OCI-M2 (cell line): Measurements from ENCODE around the gene MSI2.

Experiments
- DNase-seq: peaks from one replicate; lab custom pipeline; 2025; ENCODE audit not compliant: unreplicated experiment; lab: John Stamatoyannopoulos, UW

The MSI2 gene

GRCh38 chr17:57315061-57316015 is 59.0 kb downstream of the MSI2 start:
- DNase-seq: no peak

DNA sequence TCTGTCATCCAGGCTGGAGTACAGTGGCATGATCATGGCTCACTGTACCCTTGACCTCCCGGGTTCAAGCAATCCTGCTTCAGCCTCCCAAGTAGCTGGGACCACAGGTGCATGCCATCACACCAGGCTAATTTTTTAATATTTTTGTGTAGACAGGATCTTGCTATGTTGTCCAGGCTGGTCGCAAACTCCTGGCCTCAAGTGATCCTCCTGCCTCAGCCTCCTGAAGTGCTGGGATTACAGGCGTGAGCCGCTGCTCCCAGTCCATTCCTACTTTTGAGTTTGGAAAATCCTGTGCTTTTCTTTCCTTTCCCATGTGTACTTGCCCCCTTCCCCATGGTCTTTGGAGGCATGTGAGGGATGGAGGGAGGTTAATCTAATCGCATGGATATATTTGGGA is 60.0 kb downstream of the MSI2 start:
- DNase-seq: no peak

DNA sequence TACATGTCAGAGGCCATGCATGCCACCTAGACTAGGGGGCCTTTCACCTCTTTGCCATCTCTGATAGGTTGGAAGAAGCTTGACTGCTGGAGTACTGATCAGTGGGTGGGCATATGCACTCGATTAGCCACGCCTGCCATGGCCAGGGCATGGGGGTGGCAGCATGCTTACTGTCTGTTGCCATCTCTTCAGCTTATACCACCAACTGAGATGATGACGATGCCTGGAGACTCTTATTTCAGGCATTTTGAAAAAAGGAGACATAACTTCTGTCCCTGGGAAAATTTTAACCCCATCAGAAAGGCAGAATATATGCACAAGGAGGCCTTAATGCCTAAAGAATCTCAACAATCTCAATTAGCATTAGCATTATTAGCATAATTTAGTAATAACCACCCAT is 60.8 kb downstream of the MSI2 start:
- DNase-seq: no peak

DNA sequence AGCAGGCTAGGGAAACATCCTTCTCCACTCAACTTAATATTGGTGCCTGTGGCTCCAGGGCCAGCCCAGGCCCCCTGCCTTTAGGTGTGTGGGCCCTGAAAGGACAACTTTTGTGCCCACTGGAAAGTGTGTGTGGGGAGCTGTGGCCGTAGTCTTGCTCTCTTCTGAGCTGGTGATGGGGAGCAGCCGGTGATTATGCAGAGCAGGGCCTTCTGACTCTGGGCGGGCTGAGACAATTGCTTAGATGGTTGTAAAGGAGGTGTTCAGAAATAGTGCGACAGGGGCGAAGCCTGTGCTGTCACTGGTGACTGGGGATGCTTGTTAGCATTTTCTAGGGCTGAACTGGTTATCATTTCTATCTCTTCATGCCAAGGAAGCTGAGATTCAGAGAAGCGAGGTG is 62.6 kb downstream of the MSI2 start:
- no peak for DNase-seq

- no peak for DNase-seq
These were observed 63.5 kb downstream of the MSI2 start for GRCh38 chr17:57319806-57320205.

DNA sequence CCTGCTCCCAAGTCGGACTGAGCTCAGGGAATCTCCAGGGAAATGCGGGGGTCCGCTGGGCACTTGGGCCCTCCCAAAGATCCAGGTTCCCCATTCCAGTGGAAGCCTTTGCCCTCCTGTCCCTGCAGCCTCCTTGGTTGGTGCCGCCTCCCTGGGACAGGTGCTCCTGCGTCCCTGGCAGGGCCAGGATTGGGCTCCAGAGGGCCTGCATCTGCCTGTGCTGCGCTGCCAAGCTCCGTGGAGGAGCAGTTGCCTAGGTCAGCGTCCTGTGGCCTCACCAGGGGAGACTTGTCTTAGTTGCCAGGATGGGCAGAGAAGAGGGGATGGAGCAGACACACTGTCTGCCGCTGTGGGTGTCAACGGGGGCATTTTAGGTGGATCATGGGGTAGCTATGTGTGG is 67.1 kb downstream of the MSI2 start:
- no peak for DNase-seq

- no peak for DNase-seq
These were observed 67.7 kb downstream of the MSI2 start for GRCh38 chr17:57324060-57324459.

GRCh38 chr17:57324631-57325030 is 68.3 kb downstream of the MSI2 start:
- DNase-seq: no peak

- DNase-seq: no peak
These were observed 70.0 kb downstream of the MSI2 start for GRCh38 chr17:57326336-57326735.

GRCh38 chr17:57326764-57327163 is 70.4 kb downstream of the MSI2 start:
- no peak for DNase-seq

DNA sequence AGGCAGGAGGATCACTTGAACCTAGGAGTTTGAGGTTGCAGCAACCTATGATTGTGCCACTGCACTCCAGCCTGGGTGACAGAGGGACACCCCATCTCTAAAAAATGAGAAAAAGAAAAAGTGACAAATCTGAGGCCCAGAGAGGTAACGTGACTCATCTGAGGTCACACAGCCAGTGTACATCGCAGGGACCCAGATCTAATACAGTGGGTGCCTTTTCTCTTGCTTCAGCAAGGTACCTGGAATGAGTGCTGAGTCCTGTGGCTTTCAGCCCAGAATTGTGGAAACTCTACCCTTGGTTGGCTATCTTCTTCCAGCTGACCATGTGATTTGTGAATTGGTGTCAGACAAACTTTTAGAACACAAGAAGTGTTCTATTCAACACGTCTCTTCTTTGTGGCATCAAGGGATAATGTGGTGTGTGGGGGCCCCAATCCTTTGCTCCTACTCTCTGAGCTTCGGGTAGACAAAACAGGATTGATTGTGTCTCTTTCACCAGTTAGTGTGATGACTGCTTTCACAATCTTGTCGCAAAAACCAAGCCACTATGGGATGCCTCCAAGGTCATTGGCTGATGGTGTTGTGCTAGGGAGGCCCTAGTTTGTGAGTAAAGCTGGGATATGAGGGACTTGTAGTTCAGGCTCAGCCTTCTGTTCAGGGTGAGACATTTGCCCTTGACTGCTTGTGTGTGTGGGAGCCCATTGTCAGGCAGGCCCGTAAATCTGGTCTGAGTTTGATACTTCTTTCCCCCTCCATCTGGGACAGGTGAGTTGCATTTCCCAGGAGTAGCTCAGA is 71.0 kb downstream of the MSI2 start:
- DNase-seq: no peak

DNA sequence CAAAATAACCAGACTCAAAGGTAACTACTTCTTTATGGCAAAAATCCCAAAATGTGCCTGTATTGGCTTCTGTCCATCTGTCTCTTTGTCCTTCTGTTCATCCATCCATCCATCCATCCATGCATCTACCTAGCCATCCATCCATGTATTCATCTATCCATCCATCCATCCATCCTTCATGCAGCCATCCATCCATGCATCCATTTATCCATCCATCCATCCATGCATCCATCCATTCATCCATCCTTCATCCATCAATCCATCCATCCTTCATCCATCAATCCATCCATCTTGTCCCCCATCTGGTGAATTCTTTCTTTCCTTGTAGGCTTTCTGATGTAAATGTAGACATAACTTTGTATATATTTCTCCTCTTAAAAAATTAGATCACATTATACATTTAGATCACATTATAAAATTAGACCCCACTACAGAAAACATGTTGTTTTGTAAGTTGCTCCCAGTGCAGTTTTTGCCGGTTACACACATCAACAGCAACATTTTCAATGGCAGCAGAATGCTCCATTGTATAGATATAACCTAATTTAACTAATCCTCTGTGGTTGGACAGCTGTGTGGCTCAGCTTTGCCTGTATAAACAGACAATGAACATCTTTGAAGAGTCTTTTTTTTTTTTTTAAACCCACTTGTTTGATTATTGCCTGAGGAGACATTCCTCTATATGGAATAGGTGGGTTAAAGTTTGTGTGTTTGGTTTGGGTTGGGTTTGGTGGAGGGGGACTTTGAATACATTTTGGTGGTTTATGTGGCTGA is 72.0 kb downstream of the MSI2 start:
- DNase-seq: no peak

GRCh38 chr17:57329380-57330214 is 73.3 kb downstream of the MSI2 start:
- DNase-seq: no peak

DNA sequence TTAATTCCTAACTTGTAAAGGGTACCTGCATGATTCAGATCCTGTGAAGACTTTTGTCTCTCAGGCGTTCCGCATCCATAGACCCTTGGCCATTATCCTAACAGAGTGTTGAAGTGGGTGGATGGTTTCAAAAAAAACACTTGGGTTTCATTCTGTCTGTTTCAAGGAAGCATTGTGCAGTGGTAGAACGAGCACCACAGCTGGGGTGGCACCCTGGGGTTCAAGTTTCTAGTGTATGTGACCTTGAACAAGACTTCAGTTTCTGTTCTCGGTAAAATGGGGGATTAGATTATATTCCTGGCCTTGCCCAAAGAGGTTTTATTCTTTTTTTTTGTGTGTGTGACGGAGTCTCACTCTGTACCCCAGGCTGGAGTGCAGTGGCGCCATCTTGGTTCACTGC is 74.3 kb downstream of the MSI2 start:
- DNase-seq: no peak

GRCh38 chr17:57331423-57331822 is 75.1 kb downstream of the MSI2 start:
- DNase-seq: no peak

DNA sequence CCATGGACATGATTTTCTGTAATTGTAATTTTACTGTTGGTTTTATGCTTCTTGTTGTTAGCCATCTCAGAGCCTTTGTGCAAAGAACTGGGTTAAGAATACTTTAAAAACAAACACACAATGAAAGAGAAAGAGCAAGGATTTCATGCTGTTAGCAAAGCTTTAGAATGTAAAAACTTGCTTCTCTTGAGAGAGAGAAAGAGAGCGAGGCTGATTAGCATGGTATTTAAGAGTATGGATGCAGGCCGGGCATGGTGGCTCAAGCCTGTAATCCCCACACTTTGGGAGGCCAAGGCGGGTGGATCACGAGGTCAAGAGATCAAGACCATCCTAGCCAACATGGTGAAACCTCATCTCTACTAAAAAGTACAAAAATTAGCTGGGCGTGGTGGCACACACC is 76.2 kb downstream of the MSI2 start:
- DNase-seq: no peak

DNA sequence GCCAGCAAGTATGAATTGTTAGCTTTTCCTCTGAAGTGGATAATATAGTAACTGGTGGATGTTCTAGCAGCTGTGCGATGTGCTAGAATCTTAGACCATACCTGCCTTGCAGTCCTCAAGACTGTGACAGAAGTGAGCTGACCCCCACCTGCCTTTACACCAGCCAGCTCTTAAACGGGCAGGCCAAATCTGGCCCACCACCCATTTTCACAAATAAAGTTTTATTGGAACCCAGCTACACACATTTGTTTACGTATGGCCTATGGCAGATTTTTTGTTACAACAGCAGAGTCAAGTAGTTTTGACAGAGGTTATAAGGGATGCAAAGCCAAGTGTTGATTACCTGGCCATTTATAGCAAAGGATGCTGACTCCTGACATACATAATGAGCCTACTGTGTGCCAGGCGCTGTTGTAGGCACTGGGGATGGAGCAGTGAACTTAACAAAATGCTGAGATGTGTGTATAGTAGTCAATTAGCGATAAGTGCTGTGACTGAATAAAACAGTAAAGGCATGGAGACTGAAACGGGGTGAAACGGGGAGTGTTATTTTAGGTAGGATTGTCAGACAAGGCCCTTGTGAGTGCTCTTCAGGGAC is 79.0 kb downstream of the MSI2 start:
- no peak for DNase-seq

- DNase-seq: no peak
These were observed 81.1 kb downstream of the MSI2 start for GRCh38 chr17:57337390-57337789.

GRCh38 chr17:57338257-57338914 is 82.1 kb downstream of the MSI2 start:
- DNase-seq: peak; percentile 2
